Skeletal muscle satellite cell (primary cell): ENCODE measurements around the gene ME1.
"Not testable (repeated sequence)": the region's sequence is repeated elsewhere in the genome, so short reads cannot be mapped to it uniquely, and the experiment has no call there.

Experiments
- H3K27me3 ChIP-seq: 2 replicates; pipeline ENCODE4 v1.7.0; 2013; ENCODE audit warnings: low read length; ENCODE audit not compliant: control insufficient read depth, insufficient read depth
- H3K36me3 ChIP-seq: 2 replicates; pipeline ENCODE4 v1.7.0; 2013; ENCODE audit warnings: mild to moderate bottlenecking, control low read depth, low read length; ENCODE audit not compliant: insufficient read depth
- H3K4me1 ChIP-seq: 2 replicates; pipeline ENCODE4 v1.7.0; 2013; ENCODE audit warnings: low read length; ENCODE audit not compliant: control insufficient read depth, insufficient read depth
- H3K4me2 ChIP-seq: 2 replicates; pipeline ENCODE4 v1.7.0; 2013; ENCODE audit warnings: mild to moderate bottlenecking, low read length
- H3K4me3 ChIP-seq: 2 replicates; pipeline ENCODE4 v1.7.0; 2013; ENCODE audit warnings: low read length
- H3K9ac ChIP-seq: 2 replicates; pipeline ENCODE4 v1.7.0; 2013; ENCODE audit warnings: mild to moderate bottlenecking, low read depth, low read length, moderate library complexity
- H3K9me3 ChIP-seq: replicated peaks from 2 replicates; pipeline ENCODE4 v1.7.0; 2013; ENCODE audit warnings: mild to moderate bottlenecking, control low read depth, low read length

The ME1 gene

GRCh38 chr6:83343121-83343520, 87.7 kb downstream of the ME1 start:
- Histone ChIP-seq H3K4me1 (no peaks in the 10 kb centered on the region), H3K4me3 (no peak overlapping the region), H3K36me3 (peaks cover 3% of the 10 kb centered on the region), H3K9ac (no peak overlapping the region), H3K9me3 (no peaks in the 10 kb centered on the region), H3K27me3 (no peaks in the 10 kb centered on the region), H3K4me2 (no peak overlapping the region)

DNA sequence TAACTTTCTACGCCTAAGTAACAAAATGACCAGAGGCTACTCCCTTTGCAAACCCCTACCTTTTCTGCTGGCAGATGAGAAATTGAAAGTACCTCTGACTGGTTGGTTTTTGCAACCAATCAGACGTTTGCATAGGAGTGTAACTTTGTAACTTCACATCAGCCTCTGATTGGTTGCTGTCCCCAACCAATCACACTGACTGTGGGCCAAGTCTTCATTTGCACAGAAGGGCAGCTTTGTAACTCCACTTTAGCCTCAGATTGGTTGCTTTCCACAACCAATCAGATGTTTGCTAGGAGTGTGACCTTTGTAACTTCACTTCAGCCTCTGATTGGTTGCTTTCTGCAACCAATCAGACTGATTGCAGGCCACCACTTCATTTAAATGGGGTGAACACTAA, 89.1 kb downstream of the ME1 start:
- Histone ChIP-seq H3K9ac (no peak overlapping the region), H3K27me3 (no peaks in the 10 kb centered on the region), H3K4me3 (no peak overlapping the region), H3K36me3 (peaks cover 3% of the 10 kb centered on the region), H3K4me1 (no peaks in the 10 kb centered on the region), H3K9me3 (no peaks in the 10 kb centered on the region), H3K4me2 (no peak overlapping the region)

DNA sequence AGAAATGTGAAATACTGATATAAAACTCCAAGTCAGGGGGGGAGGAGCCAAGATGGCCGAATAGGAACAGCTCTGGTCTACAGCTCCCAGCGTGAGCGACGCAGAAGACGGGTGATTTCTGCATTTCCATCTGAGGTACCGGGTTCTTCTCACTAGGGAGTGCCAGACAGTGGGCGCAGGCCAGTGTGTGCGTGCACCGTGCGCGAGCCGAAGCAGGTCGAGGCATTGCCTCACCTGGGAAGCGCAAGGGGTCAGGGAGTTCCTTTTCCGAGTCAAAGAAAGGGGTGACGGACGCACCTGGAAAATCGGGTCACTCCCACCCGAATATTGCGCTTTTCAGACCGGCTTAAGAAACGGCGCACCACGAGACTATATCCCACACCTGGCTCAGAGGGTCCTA, 96.9 kb downstream of the ME1 start:
- H3K27me3 ChIP-seq, H3K4me1 ChIP-seq, H3K9me3 ChIP-seq, H3K36me3 ChIP-seq, H3K4me3 ChIP-seq, H3K9ac ChIP-seq, H3K4me2 ChIP-seq: not testable (repeated sequence)

GRCh38 chr6:83333500-83333899, 97.4 kb downstream of the ME1 start:
- H3K9ac ChIP-seq, result no peak overlapping the region
- H3K36me3 ChIP-seq, result no peaks in the 10 kb centered on the region
- H3K27me3 ChIP-seq, result no peaks in the 10 kb centered on the region
- no peak overlapping the region for H3K4me3 ChIP-seq
- H3K4me1 ChIP-seq, result no peaks in the 10 kb centered on the region
- no peak overlapping the region for H3K4me2 ChIP-seq
- H3K9me3 ChIP-seq, result no peaks in the 10 kb centered on the region

DNA sequence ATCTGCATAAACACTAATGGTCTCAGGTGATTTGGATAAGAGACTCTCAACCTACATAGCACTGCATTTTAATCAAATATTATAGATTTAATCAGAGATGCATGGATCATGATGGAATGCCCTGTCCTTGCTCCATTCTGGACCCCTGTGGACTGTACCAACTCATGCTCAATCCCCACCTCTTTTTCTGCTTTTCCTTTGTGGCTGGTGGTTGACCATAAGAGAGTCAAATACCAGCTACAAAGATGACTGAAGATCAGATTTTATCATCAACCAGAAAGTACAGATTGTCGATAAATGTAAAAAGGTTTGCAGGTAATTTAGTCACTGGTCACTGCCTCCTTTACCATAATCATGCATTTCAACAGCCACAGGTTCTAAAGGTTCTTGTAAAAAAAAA, 116.2 kb downstream of the ME1 start:
- H3K27me3 ChIP-seq, result no peaks in the 10 kb centered on the region
- H3K36me3 ChIP-seq, result no peaks in the 10 kb centered on the region
- H3K9me3 ChIP-seq, result no peaks in the 10 kb centered on the region
- no peak overlapping the region for H3K4me3 ChIP-seq
- no peak overlapping the region for H3K4me2 ChIP-seq
- H3K9ac ChIP-seq, result no peak overlapping the region
- no peaks in the 10 kb centered on the region for H3K4me1 ChIP-seq

DNA sequence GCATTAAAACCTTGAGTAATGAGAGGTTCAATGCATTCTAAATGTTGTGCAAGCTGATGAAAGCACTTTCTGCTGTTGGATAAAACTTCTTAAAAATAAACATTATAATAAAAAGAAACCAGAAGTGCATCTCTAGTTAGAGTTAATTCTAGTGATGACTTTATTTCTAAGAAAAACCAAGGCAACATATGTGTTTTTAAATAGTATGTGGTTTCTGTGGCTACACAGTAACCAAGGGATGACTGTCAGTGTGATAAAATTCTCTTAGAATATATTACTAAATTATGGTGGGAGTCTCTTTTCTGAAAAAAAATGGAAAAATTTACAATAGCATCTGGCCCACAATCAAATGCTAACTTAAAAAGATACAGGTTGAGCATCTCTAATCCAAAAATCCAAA, 117.0 kb downstream of the ME1 start:
- no peaks in the 10 kb centered on the region for H3K27me3 ChIP-seq
- H3K9me3 ChIP-seq, result no peaks in the 10 kb centered on the region
- H3K36me3 ChIP-seq, result no peaks in the 10 kb centered on the region
- H3K9ac ChIP-seq, result no peak overlapping the region
- H3K4me3 ChIP-seq, result no peak overlapping the region
- H3K4me1 ChIP-seq, result peaks cover 7% of the 10 kb centered on the region
- H3K4me2 ChIP-seq, result no peak overlapping the region

GRCh38 chr6:83311231-83311630, 119.6 kb downstream of the ME1 start:
- Histone ChIP-seq H3K27me3 (no peaks in the 10 kb centered on the region), H3K4me2 (no peak overlapping the region), H3K4me3 (no peak overlapping the region), H3K9me3 (no peaks in the 10 kb centered on the region), H3K36me3 (no peaks in the 10 kb centered on the region), H3K4me1 (peaks cover 7% of the 10 kb centered on the region), H3K9ac (no peak overlapping the region)

- no peaks in the 10 kb centered on the region for H3K27me3 ChIP-seq
- peaks cover 7% of the 10 kb centered on the region for H3K4me1 ChIP-seq
- no peaks in the 10 kb centered on the region for H3K36me3 ChIP-seq
- H3K4me2 ChIP-seq, result no peak overlapping the region
- no peak overlapping the region for H3K9ac ChIP-seq
- H3K9me3 ChIP-seq, result no peaks in the 10 kb centered on the region
- H3K4me3 ChIP-seq, result no peak overlapping the region
These were observed 120.8 kb downstream of the ME1 start for GRCh38 chr6:83310046-83310445.

DNA sequence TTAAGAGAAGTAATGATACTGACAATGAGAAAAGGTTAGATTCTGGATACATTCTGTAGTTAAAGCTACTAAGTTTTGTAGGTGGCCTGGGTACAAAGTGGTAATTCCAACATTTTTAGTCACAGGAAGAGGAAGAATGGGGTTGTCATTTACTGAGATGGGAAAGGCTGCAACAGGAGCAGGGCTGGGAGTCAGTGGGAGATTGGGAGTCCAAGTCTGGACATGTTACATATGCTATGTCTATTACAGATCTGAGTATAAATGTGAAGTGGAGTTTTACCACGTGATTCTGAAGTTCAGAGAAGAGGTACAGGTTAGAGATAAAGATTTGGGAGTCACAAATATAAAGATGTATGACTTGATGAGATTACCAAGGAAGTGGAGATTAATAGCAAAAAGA, 121.5 kb downstream of the ME1 start:
- Histone ChIP-seq H3K4me3 (no peak overlapping the region), H3K27me3 (no peaks in the 10 kb centered on the region), H3K4me2 (no peak overlapping the region)

DNA sequence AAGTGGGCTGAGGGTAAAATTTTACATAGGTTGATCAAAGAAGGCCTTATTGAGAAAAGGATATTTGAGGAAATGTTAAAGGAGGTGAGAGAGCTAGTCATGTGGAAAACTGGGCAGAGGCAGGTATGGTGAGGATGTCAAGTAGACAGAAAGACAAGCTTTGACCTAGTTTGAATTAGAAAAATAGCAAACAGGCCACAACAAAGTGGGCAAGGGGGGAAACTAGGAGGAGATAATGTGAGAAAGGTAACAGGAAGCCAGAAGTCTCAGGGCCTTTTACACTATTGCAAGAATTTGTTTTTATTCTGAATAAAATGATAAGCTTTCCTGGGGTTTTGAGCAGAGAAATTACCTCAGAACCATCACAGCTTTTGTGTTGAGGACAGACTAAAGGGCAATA, 122.0 kb downstream of the ME1 start:
- no peak overlapping the region for H3K9ac ChIP-seq
- H3K36me3 ChIP-seq, result no peaks in the 10 kb centered on the region
- H3K4me1 ChIP-seq, result peaks cover 14% of the 10 kb centered on the region
- no peaks in the 10 kb centered on the region for H3K27me3 ChIP-seq
- no peaks in the 10 kb centered on the region for H3K9me3 ChIP-seq
- no peak overlapping the region for H3K4me3 ChIP-seq
- no peak overlapping the region for H3K4me2 ChIP-seq

More for the DNA sequence above, 121.5 kb downstream of the ME1 start:
- no peak overlapping the region for H3K9ac ChIP-seq
- H3K4me1 ChIP-seq, result peaks cover 9% of the 10 kb centered on the region
- no peaks in the 10 kb centered on the region for H3K36me3 ChIP-seq
- H3K9me3 ChIP-seq, result no peaks in the 10 kb centered on the region

GRCh38 chr6:83307849-83308248, 123.0 kb downstream of the ME1 start:
- no peak overlapping the region for H3K4me3 ChIP-seq
- H3K36me3 ChIP-seq, result no peaks in the 10 kb centered on the region
- no peak overlapping the region for H3K9ac ChIP-seq
- H3K4me1 ChIP-seq, result peaks cover 23% of the 10 kb centered on the region
- H3K9me3 ChIP-seq, result no peaks in the 10 kb centered on the region
- no peaks in the 10 kb centered on the region for H3K27me3 ChIP-seq
- H3K4me2 ChIP-seq, result no peak overlapping the region

DNA sequence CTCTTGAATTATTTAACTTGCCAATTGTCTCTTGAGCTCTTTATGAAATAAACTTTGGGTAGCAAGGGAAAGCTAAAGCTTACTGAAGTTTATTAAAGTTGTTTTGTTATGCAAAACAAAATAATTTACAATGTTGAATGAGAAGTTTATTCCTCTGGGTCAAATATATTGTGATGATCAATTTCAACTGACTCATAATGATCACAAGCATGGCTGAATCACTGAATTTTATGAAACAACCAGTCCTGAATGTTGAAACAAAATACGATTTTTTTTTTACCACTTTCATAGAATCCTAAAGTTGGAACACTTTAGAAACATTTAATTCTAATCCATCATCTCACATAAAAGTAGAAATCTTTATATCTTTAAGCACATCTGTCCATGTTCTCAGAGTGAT, 127.4 kb downstream of the ME1 start:
- Histone ChIP-seq H3K9ac (no peak overlapping the region), H3K4me1 (peaks cover 16% of the 10 kb centered on the region), H3K4me2 (peak overlapping the region; percentile 11), H3K36me3 (no peaks in the 10 kb centered on the region), H3K27me3 (no peaks in the 10 kb centered on the region), H3K9me3 (no peaks in the 10 kb centered on the region), H3K4me3 (no peak overlapping the region)
